ENCODE results near the gene MAP3K14.

The MAP3K14 gene

DNA sequence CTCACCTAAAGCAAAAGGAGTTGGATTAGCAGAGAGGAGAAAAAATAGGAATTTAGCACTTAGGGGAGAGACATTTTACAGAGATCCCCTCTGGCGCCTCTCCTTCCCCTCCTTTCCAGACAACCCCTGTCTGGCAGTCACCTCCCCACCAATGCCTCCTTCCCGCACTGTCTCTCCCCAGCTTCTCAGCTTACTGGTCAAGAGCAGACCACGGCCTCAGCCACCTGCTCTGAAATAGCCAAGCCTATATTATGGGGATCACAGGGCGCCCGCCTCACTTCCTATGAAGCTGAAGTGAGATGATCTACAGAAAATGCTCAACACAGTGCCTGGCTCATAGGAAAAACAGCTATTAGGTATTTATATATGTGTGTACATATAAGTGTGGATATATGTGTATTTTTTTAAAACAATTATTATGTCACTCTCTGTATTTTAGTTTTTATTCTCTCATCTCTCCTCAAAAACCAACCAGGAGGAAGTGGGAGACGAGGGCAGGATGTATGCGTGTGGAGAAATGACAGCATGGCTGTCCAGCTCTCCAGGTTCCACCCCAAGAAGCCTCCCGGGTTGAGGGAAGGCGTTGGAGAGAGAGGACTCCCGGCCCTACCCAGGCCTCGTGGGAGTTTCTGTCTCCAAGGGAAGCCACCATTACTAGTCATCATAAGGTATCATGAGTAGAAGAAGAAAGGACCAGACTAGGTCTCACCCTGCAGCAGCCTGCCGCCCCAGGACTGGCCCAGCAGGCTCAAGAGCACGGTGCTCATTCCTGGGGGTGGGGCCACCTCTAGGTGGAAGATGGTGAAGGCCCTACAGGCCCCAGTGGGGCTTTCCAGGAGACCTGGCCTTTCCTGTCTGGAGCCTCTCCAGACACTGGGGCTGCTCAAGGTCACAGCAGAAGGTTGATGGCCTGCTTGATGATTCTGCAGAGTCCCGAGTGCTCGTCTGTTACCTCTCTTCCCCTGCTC is 27.2 kb downstream of the MAP3K14 start:
- peak overlapping the region; percentile 59 for H3K27ac Mint-ChIP-seq
- no peak overlapping the region for H3K4me3 Mint-ChIP-seq
- no peaks in the 10 kb centered on the region for H3K27me3 Mint-ChIP-seq
- ATAC-seq = no peak
- peaks cover 42% of the 10 kb centered on the region for H3K4me1 Mint-ChIP-seq
- DNase-seq = no peak
- no peaks in the 10 kb centered on the region for H3K9me3 Mint-ChIP-seq
- peaks cover 42% of the 10 kb centered on the region for H3K36me3 Mint-ChIP-seq (ENCODE audit: low read depth)

DNA sequence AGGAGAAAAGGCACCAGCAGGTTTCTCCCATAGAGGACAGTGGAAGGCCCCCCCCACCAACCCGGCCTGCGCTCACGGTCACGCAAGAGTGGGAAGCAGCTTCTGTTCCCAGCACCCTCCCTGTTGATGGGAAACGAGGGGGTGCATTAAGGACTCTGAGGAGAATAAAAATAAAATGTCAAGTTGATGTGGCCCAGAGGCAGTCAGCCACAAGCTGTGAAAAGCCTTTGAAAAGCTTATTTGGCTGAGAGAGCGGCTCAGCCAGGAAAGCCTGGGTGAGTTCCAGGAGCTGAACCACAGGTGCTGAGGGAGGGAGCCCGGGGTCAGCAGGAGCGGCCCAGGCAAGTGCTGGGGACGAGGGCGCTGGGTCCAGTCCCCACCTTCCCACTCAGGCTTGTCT is 28.0 kb downstream of the MAP3K14 start:
- ATAC-seq (no peak), DNase-seq (no peak)
- H3K4me3 Mint-ChIP-seq = no peak overlapping the region
- peaks cover 50% of the 10 kb centered on the region for H3K36me3 Mint-ChIP-seq (ENCODE audit: low read depth)
- peaks cover 36% of the 10 kb centered on the region for H3K4me1 Mint-ChIP-seq
- H3K27ac Mint-ChIP-seq = no peak overlapping the region
- H3K27me3 Mint-ChIP-seq = no peaks in the 10 kb centered on the region
- H3K9me3 Mint-ChIP-seq = no peaks in the 10 kb centered on the region

DNA sequence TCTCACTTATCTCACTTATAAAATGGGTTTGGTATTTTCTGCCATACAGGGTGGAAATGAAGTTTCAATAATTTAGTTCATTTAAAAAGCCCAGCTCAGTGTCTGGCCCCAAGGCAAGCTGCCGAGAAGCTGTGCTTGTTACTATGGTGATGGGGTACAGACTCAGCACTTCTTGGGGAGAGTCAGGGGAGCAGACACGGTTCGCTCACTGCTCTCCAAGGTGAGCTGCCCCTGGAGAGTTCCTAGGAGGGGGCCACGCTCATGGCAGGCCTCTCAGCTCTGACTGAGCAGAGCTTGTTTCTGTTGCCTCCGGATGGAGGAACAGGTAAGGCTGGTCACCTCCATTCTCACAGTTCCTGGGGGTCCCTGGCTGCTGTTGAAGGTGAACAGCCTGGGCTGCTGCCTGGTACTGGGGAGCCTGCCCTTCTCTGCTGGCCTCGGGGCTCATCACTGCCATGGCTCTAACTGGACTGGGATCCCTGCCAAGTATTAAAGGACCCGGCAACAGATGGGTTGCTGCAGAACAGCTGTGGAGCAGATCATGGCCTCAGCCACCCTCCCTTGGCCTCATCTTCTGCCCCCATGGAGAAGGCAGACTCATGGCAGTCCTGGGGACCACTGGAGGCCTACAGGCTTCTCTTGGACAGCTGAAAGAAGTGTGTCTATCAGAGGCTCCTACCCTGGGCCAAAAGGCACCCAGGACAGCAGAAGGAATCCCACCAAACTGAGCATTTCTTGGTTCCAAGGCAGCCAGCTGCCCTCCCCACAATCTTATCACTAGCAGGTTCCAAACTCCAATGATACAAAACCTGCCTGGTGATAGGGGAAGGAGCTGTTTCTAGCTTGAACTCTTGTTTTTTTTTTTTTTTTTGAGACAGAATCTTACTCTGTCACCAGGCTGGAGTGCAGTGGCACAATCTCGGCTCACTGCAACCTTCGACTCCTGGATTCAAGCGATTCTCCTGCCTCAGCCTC is 29.0 kb downstream of the MAP3K14 start:
- no peaks in the 10 kb centered on the region for H3K27me3 Mint-ChIP-seq
- H3K27ac Mint-ChIP-seq = no peak overlapping the region
- no peak for DNase-seq
- H3K9me3 Mint-ChIP-seq = no peaks in the 10 kb centered on the region
- ATAC-seq = no peak
- H3K4me1 Mint-ChIP-seq = peaks cover 28% of the 10 kb centered on the region
- peaks cover 59% of the 10 kb centered on the region for H3K36me3 Mint-ChIP-seq (ENCODE audit: low read depth)
- no peak overlapping the region for H3K4me3 Mint-ChIP-seq

DNA sequence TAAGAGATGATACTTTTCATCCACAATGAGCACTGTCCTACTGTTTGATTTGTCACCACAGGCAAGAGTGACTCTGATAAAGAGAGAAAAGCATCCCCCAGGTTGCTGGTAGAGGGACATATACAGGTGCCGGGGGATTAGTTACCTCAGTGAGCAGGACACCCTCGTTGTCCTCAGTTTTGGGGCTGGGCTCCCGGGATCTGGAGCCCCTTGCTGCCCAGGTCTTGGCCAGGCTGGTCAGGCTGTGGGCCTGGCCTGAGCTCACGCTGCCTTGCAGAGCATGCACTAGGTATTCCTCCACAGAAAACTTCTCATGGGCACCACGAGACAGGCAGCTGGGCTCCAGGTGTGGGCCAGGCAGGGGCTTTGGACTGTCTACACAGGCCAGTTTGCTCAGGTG is 30.5 kb downstream of the MAP3K14 start:
- no peak for ATAC-seq
- H3K4me1 Mint-ChIP-seq = peaks cover 17% of the 10 kb centered on the region

DNA sequence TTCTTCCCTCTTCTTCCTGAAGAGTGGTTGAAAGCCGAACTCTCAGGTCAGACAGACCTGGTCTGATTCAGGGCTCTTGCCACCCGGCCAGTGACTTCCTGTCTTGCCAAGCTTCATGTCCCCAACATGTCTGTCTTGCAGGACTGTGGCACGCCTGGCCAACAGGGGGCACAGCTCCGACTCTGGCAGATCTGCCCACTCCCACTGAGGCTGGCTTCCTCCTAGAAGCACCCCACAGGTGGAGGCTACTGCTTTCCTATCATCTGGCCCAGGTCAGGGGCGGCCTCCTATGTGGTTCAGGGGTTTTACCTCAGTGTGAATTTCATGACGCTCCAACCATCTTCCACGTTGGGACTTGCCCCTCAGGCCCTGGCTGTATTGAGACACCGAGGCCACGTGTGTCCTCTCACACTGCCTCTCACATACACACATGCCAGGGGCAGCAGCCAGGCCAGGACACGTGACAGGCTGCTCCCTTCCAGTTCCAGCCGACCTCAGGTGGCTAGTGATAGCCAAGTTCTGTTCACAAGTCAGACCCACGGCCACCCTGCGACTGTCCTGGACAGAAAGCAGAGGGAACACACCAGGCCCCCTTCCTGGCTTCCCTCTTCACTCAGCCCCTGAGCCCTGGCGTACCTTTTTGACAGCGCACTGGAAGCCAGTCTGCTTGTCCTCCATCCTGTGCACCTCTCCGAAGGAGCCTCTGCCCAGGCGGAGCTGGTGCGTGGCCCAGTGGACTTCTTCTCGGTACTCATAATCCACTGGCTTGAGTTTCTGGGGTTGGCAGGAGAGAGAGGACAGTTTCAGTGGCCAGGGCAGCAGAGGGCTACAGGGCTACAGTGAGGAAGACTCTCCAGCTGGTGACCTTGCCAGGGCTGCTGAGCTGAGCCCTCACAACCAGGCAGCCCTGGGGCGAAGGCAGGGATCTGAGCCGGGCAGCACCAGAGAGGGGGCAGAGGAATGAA is 32.4 kb downstream of the MAP3K14 start:
- Mint-ChIP-seq H3K27me3 (no peaks in the 10 kb centered on the region), H3K27ac (peak overlapping the region; percentile 82), H3K4me3 (no peak overlapping the region), H3K36me3 (ENCODE audit: low read depth) (peaks cover 55% of the 10 kb centered on the region), H3K9me3 (no peaks in the 10 kb centered on the region), H3K4me1 (peaks cover 10% of the 10 kb centered on the region)
- ATAC-seq (no peak), DNase-seq (peak; percentile 45)

More for the DNA sequence above, 30.5 kb downstream of the MAP3K14 start:
- no peak overlapping the region for H3K4me3 Mint-ChIP-seq
- peaks cover 61% of the 10 kb centered on the region for H3K36me3 Mint-ChIP-seq (ENCODE audit: low read depth)
- H3K9me3 Mint-ChIP-seq = no peaks in the 10 kb centered on the region
- H3K27ac Mint-ChIP-seq = no peak overlapping the region
- DNase-seq = no peak
- no peaks in the 10 kb centered on the region for H3K27me3 Mint-ChIP-seq

DNA sequence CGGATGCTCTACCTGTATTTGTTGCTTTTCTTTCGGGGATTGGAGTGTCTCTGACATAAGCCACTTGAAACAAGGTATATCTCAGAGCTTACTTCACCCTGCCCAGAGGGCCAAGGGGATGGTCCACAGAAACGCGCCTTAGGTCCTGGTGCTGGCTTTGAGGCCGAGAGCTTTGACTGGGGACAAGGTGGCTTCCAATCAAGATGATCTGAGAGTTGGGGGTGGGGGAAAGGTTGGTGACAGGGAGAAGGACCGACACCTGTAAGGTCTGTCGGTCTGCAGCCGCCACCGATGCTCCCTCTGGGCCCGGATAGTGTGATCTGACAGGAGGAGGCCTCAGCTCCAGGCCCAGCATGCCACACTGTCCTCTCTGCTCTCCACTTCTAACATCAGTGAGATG is 33.1 kb downstream of the MAP3K14 start:
- H3K4me3 Mint-ChIP-seq = no peak overlapping the region
- H3K9me3 Mint-ChIP-seq = no peaks in the 10 kb centered on the region
- peaks cover 54% of the 10 kb centered on the region for H3K36me3 Mint-ChIP-seq (ENCODE audit: low read depth)
- peaks cover 10% of the 10 kb centered on the region for H3K4me1 Mint-ChIP-seq
- H3K27me3 Mint-ChIP-seq = no peaks in the 10 kb centered on the region
- DNase-seq (no peak), ATAC-seq (no peak)
- H3K27ac Mint-ChIP-seq = peak overlapping the region; percentile 76

DNA sequence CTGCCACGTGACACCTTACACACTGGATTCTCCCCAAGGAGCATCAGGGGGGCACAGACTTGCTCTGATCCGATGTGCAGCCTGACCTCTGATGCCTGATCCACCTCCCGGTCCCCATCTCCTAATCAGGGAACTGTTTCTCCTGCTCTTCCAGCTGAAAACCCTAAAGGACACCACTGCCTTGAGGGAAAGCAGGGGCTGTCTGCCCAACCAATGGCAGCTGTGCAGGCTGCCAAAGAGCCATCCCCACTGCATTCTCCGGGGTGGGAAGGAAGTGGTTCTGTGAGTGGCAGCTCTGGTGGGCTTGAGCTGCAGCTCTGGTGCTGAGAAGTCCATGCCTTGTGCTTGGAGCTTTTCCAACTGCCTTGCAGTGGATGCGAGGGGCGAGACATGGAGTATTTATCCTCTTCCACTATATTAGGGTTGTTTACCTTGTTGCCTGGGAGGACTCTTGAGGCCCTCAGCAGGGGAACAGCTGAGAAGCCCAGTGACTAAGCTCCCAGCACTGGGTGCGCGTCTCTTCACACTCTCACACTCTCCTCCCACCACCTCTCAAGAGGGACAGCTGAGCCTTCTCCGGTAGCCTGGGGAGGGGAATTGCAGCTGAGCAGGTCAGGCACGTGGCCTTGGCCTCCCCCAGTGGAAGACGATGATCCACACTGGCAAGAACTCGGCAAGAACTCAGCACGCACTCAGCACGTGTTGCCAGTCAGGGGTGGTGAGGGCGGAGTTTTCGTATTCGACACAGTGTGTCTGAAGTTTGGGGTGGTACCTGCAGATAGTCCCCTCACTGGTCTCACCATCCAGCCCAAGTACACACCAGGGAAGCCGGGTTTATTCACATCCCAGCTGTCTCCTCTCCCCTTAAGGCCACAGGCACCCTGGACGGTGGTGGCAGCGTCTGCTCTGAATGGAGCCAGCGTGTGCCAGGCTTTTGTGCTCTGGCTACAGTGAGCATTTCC is 33.9 kb downstream of the MAP3K14 start:
- DNase-seq = no peak
- Mint-ChIP-seq H3K27me3 (no peaks in the 10 kb centered on the region), H3K4me1 (peaks cover 13% of the 10 kb centered on the region), H3K27ac (peak overlapping the region; percentile 65), H3K4me3 (no peak overlapping the region), H3K36me3 (ENCODE audit: low read depth) (peaks cover 52% of the 10 kb centered on the region), H3K9me3 (no peaks in the 10 kb centered on the region)
- peak; percentile 66 for ATAC-seq

DNA sequence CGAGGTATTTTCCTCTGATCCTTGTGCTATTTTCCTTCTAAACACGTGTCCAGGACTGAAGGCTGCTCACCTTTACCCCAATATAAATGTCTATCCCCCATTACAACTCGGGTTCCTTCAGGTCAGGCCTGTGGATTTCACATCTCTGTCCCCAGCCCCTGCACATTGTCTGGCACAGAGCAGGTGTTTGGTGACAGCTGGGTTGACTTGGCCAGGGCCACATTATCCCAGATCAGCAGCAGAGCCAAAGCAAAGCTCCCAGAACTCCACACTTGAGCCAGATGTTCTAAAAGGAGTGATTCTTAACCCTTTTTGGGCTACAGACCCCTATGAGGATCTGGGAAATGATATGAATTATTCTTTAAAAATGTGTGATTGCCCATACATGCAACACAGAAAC is 36.9 kb downstream of the MAP3K14 start:
- H3K27ac Mint-ChIP-seq = peak overlapping the region; percentile 46
- DNase-seq (no peak), ATAC-seq (no peak)
- no peaks in the 10 kb centered on the region for H3K9me3 Mint-ChIP-seq
- peaks cover 43% of the 10 kb centered on the region for H3K36me3 Mint-ChIP-seq (ENCODE audit: low read depth)
- no peaks in the 10 kb centered on the region for H3K27me3 Mint-ChIP-seq
- H3K4me3 Mint-ChIP-seq = no peak overlapping the region
- peaks cover 19% of the 10 kb centered on the region for H3K4me1 Mint-ChIP-seq

DNA sequence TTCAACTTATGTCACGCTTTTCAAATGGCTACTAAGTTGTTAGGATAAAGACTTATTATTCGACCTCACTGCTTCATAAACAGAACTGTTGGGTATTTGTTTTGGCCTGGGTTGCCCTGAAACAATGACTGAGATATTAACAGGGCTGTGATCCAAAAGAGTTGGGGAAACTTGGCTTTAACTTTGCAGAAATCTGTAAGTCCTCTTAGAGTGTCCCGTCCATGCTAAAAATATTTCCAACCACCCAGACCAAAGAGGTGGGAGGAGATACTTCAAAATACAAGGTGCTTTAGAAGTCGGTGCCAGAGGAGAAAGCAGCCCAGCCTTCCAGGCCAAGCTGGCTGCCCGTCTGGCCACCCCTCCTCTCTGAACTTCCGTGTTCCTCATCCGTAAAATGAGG is 38.8 kb downstream of the MAP3K14 start:
- Mint-ChIP-seq H3K36me3 (ENCODE audit: low read depth) (peaks cover 26% of the 10 kb centered on the region), H3K4me3 (no peak overlapping the region), H3K27ac (peak overlapping the region; percentile 62), H3K9me3 (no peaks in the 10 kb centered on the region), H3K27me3 (no peaks in the 10 kb centered on the region), H3K4me1 (peaks cover 14% of the 10 kb centered on the region)
- no peak for DNase-seq
- ATAC-seq = no peak

DNA sequence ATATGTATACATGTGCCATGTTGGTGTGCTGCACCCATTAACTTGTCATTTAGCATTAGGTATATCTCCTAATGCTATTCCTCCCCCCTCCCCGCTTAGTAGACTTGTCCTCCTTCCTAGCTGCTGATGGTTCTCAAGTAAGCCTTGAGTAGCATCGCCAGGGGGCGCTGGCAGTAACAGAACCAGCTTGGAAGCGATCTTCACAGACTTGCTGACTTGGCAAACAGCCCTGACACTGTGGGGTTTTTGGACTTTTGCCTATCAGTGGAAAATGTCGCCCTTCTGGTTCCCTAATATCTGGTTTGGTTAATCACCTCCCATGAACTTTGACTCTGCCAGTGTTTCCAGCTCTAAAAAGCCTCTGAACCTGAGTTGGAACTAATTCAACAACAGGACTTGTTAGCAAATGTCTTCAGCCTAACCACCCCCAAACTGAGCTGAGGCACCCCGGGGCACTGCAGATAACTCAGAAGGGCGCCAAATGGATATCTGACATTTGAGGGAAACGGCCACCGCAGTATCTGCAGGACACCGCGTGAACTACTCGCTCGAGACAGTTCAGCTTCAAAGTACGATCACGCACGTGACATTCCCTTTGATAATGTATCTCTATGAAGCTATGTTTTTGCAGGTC is 39.5 kb downstream of the MAP3K14 start:
- peaks cover 24% of the 10 kb centered on the region for H3K36me3 Mint-ChIP-seq (ENCODE audit: low read depth)
- DNase-seq (peak; percentile 90), ATAC-seq (peak; percentile 87)
- H3K27me3 Mint-ChIP-seq = no peaks in the 10 kb centered on the region
- no peak overlapping the region for H3K4me3 Mint-ChIP-seq
- no peaks in the 10 kb centered on the region for H3K9me3 Mint-ChIP-seq
- peak overlapping the region; percentile 62 for H3K27ac Mint-ChIP-seq
- H3K4me1 Mint-ChIP-seq = peaks cover 14% of the 10 kb centered on the region

DNA sequence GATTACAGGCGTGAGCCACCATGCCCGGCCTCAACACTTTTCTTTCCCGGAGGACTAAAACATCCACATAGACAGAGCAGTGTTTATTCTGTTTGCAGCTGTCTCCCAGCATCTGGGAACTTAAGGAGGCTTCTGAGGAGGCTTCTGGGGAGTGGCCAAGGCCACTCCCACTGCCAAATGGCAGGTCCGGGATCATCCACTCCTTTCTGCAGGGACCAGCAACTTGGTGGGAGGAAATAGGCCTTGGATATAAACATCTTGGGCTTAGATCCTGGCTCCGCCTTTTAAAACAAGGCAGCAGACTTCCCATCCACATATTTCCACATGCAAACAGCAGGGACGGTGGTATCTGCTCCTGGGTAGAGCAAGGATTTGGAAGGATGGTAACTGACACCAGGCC is 40.8 kb downstream of the MAP3K14 start:
- Mint-ChIP-seq H3K4me3 (no peak overlapping the region), H3K36me3 (ENCODE audit: low read depth) (peaks cover 29% of the 10 kb centered on the region), H3K4me1 (peaks cover 16% of the 10 kb centered on the region), H3K27me3 (no peaks in the 10 kb centered on the region), H3K9me3 (no peaks in the 10 kb centered on the region), H3K27ac (no peak overlapping the region)
- no peak for ATAC-seq
- DNase-seq = no peak

DNA sequence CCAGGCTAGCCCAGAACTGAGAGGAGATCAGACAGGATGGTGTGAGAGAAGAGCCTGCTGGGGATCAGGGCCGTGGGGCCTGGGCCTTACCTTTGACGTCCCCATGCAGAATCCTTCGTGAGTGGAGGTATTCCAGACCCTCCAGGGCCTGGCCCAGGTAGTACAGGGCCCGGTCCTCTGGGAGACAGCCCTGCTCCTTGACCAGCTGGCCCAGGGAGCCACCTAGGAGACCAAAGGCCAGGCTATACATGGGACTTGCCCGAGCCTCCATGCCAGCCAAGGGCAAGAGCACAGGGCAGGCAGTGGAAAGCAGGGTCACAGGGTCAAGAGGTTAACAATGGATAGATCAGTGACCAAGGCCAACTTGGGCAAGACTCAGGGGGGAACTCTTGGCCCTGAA is 42.8 kb downstream of the MAP3K14 start:
- H3K36me3 Mint-ChIP-seq (ENCODE audit: low read depth) = peaks cover 33% of the 10 kb centered on the region
- ATAC-seq (no peak), DNase-seq (no peak)
- no peak overlapping the region for H3K27ac Mint-ChIP-seq
- H3K4me1 Mint-ChIP-seq = peaks cover 28% of the 10 kb centered on the region
- H3K4me3 Mint-ChIP-seq = no peak overlapping the region
- no peaks in the 10 kb centered on the region for H3K27me3 Mint-ChIP-seq
- no peaks in the 10 kb centered on the region for H3K9me3 Mint-ChIP-seq

Data from activated naive CD8-positive, alpha-beta T cell treated with anti-CD3 and anti-CD28 coated beads, Interleukin-2, amount 50 U/mL, for 24 hours (primary cell).